EL (cell line): ENCODE data around the gene NUDT22.

ENCODE experiments used
- DNase-seq: peaks from one replicate; pipeline ENCODE4 v3.0.0-alpha.2; 2016

The NUDT22 gene

DNA sequence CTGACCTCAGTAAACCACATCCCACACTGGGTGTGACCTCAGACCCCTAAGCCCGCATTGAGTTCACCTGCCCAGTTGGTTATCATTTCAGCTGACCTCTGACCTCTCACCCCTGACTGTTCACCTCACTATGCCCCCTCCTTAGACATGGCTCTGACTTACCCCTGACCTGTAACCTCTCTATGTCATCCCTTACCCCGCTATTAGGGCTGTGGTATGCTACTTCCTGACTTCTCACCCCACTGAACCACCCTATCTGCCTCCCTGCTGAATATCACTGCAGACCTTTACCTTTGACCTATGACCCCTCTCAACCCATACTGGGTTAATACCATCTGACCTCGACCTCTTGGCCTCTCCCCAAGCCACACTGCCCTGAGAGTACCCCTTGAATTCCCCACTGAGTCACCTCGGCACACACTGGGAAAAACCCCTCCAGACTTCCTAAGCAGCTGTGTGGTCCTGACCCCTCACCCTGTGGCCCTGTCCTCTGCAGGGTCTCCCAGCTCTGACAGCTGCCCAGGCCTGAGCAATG lies 33.5 kb downstream of the NUDT22 start:
- no peak for DNase-seq

DNA sequence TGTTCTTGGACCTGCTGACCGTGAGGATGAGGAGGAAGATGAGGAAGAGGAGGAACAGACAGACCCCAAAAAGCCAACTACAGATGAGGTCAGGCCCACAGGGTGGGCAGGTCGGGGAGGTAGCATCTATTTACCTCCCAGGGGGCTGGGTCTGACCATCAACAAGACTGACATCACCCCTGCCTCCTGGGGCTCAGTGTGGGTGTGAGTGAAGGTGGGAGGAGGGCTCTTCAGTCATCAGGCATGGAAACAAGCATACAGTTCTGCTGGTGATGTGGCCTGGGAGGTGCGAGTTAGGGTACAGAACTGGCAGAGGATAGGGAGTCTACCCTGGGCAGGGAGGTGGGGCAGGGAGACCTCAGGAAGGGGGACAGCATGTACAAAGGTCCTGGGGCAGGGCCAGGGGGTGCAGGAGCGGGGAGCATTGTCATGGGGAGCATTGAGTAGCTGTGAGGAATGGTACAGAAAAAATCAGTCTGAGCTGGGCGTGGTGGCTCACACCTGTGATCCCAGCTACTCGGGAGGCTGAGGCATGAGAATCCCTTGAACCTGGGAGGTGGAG lies 34.2 kb downstream of the NUDT22 start:
- DNase-seq = no peak

DNA sequence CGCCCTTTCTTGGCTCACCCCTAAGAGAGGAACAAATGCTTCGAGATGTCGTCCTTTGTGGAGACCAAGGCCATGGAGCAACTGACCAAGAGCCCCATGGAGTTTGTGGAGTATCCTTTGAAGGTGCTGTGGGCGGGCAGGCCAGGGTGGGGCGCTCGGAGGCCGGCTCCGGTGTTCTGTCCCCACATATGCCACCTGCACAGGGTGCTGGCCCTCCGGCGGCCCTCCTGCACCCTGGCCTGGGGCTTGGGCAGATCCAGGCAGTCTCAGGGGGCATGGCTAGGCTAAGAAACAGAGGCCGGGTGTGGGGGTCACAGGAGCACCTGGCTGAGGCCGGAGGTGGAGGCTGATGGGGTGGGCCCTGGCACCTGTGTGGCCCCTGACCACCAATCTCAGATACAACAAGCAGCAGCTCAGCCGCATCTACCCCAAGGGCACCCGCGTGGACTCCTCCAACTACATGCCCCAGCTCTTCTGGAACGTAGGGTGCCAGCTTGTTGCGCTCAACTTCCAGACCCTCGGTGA lies 35.5 kb downstream of the NUDT22 start:
- DNase-seq = no peak

DNA sequence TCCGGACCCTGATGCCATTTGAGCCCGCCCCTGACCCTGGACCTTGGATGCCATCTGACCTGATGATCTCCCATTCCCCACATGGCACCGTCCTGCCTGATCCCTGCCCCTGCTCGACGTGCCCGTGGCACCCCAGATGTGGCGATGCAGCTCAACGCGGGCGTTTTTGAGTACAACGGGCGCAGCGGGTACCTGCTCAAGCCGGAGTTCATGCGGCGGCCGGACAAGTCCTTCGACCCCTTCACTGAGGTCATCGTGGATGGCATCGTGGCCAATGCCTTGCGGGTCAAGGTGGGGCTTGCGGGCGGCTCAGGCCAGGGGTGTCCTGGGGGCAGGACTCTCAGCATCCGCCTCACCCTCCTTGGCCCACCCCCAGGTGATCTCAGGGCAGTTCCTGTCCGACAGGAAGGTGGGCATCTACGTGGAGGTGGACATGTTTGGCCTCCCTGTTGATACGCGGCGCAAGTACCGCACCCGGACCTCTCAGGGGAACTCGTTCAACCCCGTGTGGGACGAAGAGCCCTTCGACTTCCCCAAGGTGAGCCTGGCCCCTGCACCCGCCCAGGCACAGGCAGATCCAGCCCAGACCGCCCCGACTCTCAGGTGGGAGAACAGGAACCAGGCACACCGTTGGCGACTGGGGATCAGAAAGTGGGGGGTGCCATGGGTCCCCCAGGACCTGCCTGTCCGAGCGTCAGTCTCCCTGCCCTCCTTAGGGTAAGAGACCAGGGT lies 36.4 kb downstream of the NUDT22 start:
- no peak for DNase-seq

DNA sequence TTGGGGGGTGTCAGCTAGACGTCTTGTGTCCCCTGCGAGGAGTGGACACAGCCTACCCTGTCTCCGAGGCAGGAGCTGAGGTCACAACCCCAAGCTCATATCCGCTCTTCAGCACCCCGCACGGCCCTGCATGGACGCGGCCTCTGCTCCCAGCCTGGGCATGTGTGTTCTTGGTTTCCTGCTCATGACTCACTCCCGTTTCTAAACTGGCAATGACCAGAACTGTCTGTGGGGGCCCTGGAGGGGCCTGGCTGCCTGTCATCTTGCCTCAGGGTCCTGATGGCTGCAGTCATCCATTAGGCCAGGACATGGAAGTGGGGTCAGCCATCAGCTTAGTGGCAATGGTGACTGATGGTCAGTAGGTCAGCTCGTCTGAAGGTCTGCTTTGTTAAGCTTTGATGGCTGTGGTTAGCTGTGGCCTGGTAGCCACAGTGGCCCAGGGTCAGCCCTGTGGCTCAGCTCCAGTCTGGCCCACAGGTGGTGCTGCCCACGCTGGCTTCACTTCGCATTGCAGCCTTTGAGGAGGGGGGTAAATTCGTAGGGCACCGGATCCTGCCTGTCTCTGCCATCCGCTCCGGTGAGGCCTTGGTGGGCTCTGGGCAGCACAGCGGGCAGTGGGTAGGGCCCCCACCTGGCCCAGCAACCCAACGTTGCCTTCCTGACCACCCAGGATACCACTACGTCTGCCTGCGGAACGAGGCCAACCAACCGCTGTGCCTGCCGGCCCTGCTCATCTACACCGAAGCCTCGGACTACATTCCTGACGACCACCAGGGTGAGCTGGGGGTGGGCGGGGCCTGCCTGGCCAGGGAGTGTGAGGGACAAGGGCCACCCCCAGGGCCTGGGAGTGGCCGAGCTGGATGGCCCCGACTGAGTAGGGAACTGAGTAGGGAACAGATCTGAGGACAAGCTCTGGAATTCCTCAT lies 37.2 kb downstream of the NUDT22 start:
- peak; percentile 86 for DNase-seq

DNA sequence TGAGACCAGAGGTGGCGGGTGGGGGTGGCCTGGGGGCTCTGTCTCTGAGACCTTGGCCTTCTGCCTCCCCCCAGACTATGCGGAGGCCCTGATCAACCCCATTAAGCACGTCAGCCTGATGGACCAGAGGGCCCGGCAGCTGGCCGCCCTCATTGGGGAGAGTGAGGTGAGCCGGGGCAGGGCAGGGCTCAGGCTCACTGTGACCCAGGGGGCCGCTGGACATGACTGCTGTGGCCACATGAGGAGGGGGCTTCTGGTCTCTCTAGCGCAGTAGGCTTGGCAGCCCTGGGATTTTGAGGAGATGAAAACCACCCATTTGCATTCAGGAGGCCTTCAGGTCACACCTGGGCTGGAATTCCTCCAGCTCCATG lies 37.9 kb downstream of the NUDT22 start:
- no peak for DNase-seq

DNA sequence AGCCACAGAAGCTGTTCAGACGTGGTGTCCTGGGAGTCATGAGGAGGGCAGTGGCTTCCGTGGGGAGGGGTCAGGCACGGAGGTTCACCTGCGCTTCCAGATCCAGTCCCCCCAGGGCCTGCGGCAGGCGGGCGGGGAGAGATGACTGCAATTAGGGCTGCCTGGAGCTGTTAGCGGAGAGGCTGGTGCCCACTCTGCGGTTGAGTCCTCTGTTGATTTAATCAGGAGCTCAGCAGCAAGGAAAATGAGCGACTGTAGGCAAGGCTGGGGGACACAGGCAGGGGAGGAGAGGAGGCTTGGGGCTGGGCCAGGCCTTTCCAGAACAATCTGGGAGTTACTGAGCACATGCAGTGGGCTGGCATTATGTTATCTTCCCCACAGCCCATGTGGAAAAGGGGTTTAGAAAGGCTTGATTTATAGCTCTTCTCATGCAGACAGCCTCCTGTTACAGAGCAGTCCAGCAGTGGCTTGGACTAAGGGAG lies 38.3 kb downstream of the NUDT22 start:
- no peak for DNase-seq

DNA sequence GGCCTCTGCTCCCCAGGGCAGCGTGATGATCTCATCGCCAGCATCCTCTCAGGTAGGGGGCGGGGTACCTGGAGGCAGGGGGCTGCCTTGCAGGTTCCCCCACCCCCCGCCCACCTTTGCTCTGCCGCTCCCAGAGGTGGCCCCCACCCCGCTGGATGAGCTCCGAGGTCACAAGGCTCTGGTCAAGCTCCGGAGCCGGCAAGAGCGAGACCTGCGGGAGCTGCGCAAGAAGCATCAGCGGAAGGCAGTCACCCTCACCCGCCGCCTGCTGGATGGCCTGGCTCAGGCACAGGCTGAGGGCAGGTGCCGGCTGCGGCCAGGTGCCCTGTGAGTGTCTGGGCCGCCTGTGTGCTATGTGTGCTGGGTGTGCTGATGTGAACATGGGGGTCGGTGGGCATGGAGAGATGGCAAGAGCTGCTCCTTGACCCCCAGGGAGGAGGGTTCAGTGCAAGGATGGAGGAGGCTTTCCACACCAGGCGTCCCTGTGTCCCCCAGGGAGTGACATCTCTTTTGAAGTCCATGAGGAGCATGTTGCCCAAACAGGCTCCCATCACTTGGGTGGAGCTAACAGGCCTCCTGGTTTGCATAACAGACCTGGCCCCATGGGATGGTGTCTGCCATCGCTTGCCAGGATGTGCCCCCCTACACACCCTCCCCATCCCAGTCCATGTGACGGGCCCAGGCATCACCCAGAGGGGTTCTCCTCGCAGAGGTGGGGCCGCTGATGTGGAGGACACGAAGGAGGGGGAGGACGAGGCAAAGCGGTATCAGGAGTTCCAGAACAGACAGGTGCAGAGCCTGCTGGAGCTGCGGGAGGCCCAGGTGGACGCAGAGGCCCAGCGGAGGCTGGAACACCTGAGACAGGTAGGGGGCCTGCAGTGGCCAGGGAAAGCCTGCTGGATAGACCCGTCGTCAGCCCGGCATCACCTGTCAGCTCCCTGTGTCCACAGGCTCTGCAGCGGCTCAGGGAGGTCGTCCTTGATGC lies 39.4 kb downstream of the NUDT22 start:
- DNase-seq = no peak

DNA sequence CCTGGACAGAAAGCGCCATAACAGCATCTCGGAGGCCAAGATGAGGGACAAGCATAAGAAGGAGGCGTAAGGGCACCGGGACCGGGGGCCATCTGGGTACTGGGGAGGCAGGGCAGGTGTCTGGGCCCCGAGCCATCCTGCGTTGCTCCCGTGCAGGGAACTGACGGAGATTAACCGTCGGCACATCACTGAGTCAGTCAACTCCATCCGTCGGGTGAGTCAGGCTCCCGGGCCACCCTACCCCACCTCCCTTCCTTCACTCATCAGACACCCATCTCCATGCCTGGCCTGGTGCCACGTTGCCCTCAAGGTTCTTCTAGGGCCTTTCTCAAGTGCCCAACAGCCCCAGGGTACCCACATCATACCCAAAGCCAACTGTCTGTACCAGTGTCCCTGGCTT lies 40.3 kb downstream of the NUDT22 start:
- peak; percentile 70 for DNase-seq

DNA sequence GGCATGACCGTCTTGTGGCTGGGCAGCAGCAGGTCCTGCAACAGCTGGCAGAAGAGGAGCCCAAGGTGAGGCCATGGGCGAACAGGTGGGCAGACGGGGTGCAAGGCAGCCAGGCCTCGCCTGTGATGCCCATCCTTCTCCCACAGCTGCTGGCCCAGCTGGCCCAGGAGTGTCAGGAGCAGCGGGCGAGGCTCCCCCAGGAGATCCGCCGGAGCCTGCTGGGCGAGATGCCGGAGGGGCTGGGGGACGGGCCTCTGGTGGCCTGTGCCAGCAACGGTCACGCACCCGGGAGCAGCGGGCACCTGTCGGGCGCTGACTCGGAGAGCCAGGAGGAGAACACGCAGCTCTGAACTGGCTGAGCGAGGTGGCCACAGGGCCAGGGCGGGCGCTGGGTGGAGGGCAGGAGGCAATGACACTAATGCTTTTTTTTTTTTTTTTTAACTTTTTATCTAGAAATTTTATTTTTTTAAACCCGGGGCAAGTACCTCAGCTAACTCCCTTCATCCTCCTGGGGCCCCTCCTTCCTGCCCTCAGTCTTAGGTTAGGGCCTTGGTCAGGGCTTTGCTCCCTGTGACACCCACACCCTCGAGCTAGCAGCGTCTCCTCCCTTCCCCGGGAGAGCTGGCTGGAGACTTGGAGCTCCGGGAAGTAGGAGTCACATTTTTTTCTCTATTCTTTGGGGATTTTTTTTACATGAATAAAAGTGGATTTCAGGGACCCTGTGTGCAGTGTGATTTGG lies 41.3 kb downstream of the NUDT22 start:
- no peak for DNase-seq

DNA sequence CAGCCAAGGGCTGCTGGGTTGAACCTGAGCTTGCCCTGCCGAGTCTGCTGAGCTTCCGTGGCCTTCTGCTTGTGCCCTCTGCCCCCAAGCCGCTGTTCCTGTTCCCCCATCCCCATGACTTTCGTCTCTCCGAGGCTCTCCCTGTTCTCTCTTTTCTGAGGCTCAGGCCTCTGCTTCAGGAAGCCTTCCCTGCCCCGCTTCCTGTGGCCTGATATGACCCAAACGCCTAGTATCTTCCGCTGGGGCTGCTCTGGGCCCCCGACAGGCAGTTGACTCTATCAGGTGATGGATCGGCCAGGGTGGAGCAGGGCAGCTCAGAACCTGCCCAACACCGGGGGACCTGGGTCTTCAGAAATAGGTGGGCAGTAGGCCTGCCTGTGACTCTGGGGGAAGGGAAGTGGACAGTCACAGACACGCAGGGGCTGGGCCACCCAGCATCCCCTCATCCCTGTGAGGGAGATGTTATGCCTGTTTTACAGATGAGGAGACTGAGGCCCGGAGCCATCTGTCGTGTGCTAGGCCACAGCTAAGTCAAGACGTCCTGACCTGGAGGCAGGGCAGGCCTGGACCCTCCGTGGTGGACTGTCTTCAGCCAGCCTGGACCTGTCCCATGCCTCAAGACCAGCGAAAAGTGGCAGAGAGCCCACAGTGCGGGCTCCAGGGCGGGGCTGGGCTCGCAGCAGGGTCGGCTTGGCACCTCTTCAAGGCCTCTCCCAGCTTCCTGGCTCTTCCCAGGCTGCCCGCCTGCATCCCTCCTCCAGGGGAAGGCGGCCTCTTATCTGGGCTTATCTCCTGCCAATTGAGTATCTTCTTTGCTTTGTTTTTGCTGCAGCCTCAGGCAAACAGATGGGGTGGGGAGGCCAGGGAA lies 42.2 kb downstream of the NUDT22 start:
- DNase-seq = peak; percentile 79

DNA sequence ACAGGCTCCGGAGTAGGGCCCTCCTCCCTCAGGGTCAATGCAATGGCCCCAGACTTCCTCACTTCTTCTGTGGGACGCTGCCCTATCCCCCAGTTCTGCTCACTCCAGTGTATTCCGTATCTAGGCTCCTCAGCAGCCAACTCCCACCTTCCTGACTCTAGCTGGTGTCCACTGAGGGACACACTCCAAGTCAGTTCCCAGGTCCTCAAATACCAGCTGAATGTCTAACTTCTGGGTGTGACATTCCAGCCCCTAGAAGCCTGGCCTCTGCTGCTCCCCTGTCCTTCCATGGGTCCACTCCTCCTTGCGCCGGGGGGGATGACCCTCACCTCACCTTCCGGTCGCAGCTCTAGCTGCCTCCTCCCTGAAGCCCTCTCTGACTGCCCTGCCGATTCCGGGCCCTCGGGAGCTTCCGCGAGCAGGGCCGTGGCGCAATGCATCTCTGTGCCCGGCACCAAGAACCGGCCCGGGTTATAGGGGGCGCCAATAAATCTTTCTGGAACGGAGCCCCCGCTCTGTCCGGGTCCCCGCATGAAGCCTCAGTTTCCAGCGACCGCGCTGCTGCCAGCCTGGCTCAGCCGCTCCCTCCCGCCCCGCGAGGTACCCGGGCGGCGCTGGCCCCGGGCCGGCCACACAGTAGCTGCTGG lies 42.9 kb downstream of the NUDT22 start:
- peak; percentile 68 for DNase-seq

DNA sequence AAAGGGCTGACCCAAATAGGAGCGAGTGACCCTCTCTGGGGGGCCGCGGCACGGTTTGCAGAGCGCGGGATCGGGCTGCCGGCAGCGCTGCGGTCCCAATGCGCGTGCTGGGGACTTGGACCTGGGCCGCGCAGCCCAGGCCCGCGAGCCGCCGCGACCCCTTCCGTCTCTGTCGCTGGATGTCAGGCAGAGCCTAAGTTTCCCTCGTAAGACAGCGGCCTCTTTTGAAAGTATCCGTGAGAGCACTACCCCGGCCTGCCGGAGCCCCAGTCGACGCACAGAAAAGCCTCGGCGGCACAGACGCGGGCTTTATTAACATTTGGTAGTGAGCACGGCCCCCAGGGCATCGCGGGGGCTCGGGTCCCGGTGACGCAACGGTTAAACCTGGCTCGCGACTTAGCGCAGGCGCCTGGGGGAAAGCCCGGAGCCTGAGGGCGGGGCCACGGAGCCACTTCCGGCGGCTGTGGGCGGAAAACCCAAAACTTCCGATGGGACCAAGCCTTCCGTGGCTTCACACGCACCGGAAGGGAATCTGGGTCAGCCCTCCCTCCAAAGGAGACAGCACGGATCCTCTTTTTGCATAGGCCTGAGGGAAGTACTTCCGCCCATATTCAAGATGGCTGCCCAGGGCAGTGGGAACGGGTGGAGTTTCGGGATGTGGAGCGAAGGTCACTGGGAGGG lies 43.6 kb downstream of the NUDT22 start:
- DNase-seq = peak; percentile 100

DNA sequence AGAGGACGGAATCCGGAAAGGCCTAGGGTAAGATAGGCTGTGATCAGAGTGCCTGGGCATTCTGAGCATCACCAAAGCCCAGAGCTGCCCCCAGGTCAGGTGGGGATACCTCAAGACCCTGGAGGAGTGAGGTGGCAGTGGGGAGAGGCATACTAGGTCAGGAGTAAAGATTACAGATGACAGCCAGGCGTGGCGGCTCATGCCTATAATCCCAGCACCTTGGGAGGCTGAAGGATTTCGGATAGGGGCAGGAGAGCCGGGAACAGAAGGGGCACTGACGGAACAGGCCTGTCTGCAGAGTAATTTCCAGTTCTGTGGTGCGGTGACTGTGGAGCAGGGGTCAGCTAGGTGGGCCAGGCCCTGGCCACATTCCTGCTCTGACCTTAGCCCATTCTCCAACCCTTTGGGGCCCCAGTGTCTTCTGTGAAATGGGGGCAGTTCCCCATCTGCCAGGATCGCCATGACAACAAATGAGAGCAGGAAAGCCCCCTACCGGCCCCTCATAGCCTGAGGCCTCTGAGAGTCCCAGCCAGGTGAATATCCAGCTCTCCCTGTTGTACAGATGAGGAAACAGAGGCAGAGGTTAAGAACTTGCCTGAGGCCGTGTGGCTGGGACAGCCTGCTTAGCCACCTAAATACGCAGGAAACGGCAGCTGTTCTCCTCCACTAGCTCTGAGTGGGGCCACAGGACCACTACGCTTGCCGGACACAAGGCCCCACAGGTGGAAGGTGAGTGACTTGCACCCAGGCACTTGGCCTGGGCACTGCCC lies 49.1 kb downstream of the NUDT22 start:
- no peak for DNase-seq

DNA sequence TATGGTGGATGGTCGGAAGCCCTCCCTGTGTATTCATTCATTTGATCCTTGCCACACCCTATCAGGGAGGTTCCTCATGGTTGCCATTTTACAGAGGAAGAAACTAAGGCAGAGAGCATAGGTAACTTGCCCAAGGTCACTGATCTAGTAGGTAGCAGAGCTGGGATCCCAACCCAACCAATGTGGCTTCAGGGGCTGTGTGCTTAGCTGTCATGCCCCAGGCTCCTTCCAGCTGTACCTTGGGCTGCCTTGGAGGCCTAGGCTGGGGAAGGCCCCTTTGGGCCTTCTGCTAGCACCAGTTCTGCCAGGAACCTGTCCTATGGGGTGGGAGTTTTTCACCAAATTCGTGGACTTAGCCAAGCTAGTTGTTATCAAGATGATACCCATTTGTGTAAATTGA lies 49.8 kb downstream of the NUDT22 start:
- no peak for DNase-seq

DNA sequence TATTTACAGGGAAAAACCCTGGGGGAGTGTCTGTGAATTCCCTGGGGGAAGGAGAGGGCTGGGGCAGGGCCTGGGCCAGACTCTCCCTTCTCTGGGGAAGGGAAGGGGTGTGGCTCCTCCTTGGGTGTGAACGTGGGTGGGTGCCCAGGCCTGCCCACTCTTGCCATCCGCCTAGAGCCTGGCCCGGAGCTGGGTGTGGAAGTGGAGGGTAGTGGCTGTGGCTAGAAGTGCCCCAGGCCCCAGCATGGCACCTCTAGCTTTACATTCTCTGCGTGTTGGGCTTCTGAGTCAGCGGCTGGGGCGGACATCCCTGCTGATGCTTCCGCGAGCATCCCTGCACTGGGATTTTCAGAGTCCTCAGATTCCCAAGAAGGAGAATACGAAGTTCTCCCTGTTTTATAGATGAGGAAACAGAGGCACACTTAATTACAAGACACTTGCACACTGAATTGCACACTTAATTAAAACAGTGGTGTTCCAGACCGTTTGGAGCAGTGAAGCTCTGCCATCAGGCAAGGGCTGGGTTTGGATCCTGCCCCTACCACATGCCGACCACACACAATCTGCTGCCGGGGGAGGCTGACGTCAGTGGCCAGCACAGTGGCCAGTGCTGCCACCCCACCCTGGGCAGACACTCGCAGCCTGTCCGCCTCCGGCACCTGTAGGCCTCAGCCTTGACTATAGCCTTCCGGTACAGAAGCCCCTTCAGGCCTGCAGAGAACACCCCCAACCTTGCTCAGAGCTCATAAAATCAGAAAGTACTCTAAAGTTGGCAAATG lies 50.8 kb downstream of the NUDT22 start:
- DNase-seq = peak; percentile 94

DNA sequence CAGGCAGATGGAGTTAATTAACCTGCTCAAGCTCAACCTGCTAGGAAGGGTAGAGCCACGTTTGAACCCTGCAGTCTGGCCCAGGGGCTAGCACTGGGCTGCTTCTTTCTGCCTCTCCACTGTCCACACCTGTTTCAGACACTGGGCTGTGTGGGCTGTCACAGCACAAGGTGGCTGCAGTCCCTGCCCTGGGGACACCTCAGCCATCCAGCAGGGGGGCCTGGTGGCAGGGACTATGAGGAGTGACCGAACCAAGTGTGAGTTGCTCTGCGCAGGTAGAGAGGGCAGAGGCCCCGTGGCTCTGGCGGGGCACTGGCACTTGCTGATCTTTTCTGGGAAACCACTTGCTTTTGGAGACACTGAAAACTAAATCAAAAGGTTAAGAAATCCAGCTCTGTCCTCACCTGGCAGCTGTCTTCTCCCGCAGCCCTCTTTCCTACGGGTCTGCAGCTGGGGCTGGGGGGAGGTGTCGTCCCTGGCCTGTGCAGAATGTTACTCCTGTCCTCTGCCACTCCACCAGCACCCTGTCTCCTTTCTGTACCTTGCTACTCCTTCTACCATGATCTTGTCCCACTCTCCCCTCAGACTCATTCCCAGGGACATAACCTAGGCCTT lies 52.6 kb downstream of the NUDT22 start:
- DNase-seq = no peak
